ENCODE measurements around the gene UGT1A8.

UGT1A8 gene

GRCh38 chr2:233778030-233778429 lies 160.6 kb downstream of the UGT1A8 start, which contains the start of gene MROH2A:
TSS of gene MROH2A (plus strand) at chr2:233778330. CDS start at chr2:233779359, 1,029 bp downstream.
- TF ChIP-seq, protein P1, sequence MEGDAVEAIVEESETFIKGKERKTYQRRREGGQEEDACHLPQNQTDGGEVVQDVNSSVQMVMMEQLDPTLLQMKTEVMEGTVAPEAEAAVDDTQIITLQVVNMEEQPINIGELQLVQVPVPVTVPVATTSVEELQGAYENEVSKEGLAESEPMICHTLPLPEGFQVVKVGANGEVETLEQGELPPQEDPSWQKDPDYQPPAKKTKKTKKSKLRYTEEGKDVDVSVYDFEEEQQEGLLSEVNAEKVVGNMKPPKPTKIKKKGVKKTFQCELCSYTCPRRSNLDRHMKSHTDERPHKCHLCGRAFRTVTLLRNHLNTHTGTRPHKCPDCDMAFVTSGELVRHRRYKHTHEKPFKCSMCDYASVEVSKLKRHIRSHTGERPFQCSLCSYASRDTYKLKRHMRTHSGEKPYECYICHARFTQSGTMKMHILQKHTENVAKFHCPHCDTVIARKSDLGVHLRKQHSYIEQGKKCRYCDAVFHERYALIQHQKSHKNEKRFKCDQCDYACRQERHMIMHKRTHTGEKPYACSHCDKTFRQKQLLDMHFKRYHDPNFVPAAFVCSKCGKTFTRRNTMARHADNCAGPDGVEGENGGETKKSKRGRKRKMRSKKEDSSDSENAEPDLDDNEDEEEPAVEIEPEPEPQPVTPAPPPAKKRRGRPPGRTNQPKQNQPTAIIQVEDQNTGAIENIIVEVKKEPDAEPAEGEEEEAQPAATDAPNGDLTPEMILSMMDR (IDR thresholded peaks at IDR 0.05): no peak

GRCh38 chr2:233779722-233780121 lies 162.3 kb downstream of the UGT1A8 start:
- TF ChIP-seq, protein P1 (IDR thresholded peaks at IDR 0.05): no peak

GRCh38 chr2:233780771-233781170 lies 163.3 kb downstream of the UGT1A8 start:
- TF ChIP-seq, protein P1 (IDR thresholded peaks at IDR 0.05): no peak

- TF ChIP-seq, protein P1 (IDR thresholded peaks at IDR 0.05): no peak
Observed at GRCh38 chr2:233789554-233789953, 172.1 kb downstream of the UGT1A8 start.

- TF ChIP-seq, protein P1 (IDR thresholded peaks at IDR 0.05): no peak
Observed at GRCh38 chr2:233791151-233791882, 173.9 kb downstream of the UGT1A8 start.

- TF ChIP-seq, protein P1 (IDR thresholded peaks at IDR 0.05): no peak
Observed at GRCh38 chr2:233791883-233792329, 174.5 kb downstream of the UGT1A8 start.

- TF ChIP-seq, protein P1 (IDR thresholded peaks at IDR 0.05): no peak
Observed at GRCh38 chr2:233792720-233793119, 175.3 kb downstream of the UGT1A8 start.
